ENCODE results near the gene DDX11.
"Not testable (repeated sequence)": the region's sequence is repeated elsewhere in the genome, so short reads cannot be mapped to it uniquely, and the experiment has no call there.

GRCh38 chr12:31103561-31103975, 29.9 kb downstream of the DDX11 start:
- TF ChIP-seq RAD21 (IDR thresholded peaks at IDR 0.05; ENCODE audit: low read depth); SIN3A (IDR thresholded peaks at IDR 0.05; ENCODE audit: low read depth); CTCF (IDR thresholded peaks at IDR 0.05 in 2 of 3, conservative IDR thresholded peaks at IDR 0.05 in 1 of 3; ENCODE audit: borderline replicate concordance in 1 of 3, insufficient read depth in 1 of 3, low read depth in 2 of 3, low read length in 2 of 3); EZH2phosphoT487 (IDR thresholded peaks at IDR 0.05; ENCODE audit: borderline replicate concordance); ZBTB33 (IDR thresholded peaks at IDR 0.05; ENCODE audit: extremely low read depth, insufficient replicate concordance, low read length); POLR2AphosphoS5 (IDR thresholded peaks at IDR 0.05; ENCODE audit: low read depth, low read length); REST (IDR thresholded peaks at IDR 0.05; ENCODE audit: low read depth); POLR2A (IDR thresholded peaks at IDR 0.05; ENCODE audit: borderline replicate concordance, extremely low read depth, insufficient read depth, insufficient read length); CEBPB (IDR thresholded peaks at IDR 0.05; ENCODE audit: low read depth); EZH2 (IDR thresholded peaks at IDR 0.05); YY1 (IDR thresholded peaks at IDR 0.05; ENCODE audit: extremely low read depth, insufficient replicate concordance, low read depth, low read length): not testable (repeated sequence)
- TF ChIP-seq MAX (IDR thresholded peaks at IDR 0.05) (0 out of 2 replicates have a peak, but pooled peaks have one; percentile 25), SP1 (IDR thresholded peaks at IDR 0.05; ENCODE audit: low read depth) (peak; percentile 26; the same call in 1 of the 2 replicates)
